ENCODE results near the gene CD27.

DNA sequence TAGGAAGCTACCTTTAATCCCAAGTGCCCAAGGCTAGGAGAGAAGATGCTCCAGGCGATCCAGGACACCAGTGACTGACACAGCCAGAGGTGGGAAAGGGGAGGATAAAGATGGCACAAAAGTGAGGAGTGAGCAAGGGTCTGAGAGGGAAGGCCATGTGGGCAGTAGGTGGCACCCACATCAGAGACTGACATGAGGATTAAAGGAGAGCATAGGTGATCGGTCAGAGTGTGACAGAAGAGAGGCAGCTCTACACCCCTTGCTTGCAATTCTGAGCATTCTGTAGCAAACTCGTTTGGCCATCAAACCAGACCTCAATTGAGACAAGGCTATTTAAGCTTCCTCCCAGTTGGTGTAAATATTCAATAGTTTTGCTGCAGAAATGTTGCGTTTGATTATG is 724 bp upstream of the CD27 start:
- TF ChIP-seq, protein P1, sequence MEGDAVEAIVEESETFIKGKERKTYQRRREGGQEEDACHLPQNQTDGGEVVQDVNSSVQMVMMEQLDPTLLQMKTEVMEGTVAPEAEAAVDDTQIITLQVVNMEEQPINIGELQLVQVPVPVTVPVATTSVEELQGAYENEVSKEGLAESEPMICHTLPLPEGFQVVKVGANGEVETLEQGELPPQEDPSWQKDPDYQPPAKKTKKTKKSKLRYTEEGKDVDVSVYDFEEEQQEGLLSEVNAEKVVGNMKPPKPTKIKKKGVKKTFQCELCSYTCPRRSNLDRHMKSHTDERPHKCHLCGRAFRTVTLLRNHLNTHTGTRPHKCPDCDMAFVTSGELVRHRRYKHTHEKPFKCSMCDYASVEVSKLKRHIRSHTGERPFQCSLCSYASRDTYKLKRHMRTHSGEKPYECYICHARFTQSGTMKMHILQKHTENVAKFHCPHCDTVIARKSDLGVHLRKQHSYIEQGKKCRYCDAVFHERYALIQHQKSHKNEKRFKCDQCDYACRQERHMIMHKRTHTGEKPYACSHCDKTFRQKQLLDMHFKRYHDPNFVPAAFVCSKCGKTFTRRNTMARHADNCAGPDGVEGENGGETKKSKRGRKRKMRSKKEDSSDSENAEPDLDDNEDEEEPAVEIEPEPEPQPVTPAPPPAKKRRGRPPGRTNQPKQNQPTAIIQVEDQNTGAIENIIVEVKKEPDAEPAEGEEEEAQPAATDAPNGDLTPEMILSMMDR (IDR thresholded peaks at IDR 0.05; ENCODE audit: insufficient read depth, low read length): no peak
- TF ChIP-seq POLR2AphosphoS5 (IDR thresholded peaks at IDR 0.05; ENCODE audit: low read depth): no peak
- TF ChIP-seq, protein P2, sequence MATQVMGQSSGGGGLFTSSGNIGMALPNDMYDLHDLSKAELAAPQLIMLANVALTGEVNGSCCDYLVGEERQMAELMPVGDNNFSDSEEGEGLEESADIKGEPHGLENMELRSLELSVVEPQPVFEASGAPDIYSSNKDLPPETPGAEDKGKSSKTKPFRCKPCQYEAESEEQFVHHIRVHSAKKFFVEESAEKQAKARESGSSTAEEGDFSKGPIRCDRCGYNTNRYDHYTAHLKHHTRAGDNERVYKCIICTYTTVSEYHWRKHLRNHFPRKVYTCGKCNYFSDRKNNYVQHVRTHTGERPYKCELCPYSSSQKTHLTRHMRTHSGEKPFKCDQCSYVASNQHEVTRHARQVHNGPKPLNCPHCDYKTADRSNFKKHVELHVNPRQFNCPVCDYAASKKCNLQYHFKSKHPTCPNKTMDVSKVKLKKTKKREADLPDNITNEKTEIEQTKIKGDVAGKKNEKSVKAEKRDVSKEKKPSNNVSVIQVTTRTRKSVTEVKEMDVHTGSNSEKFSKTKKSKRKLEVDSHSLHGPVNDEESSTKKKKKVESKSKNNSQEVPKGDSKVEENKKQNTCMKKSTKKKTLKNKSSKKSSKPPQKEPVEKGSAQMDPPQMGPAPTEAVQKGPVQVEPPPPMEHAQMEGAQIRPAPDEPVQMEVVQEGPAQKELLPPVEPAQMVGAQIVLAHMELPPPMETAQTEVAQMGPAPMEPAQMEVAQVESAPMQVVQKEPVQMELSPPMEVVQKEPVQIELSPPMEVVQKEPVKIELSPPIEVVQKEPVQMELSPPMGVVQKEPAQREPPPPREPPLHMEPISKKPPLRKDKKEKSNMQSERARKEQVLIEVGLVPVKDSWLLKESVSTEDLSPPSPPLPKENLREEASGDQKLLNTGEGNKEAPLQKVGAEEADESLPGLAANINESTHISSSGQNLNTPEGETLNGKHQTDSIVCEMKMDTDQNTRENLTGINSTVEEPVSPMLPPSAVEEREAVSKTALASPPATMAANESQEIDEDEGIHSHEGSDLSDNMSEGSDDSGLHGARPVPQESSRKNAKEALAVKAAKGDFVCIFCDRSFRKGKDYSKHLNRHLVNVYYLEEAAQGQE (IDR thresholded peaks at IDR 0.05; ENCODE audit: insufficient replicate concordance, low read depth): no peak
- no peak for TF ChIP-seq GABPA (IDR thresholded peaks at IDR 0.05; ENCODE audit: low read depth)
- no peak for TF ChIP-seq SPI1 (IDR thresholded peaks at IDR 0.05; ENCODE audit: borderline replicate concordance, low read depth)

All from HL-60 (cell line).